Activated B cell treated with CpG ODN at 0.5 μM for 24 hours (primary cell): Measurements from ENCODE around the gene NDUFA8. TPM values are rescaled to one million over a fixed set of nuclear protein-coding genes. Genes with fewer than 3 reads are reported as not detected.

ENCODE experiments used
- ATAC-seq: fragments of 200-7000 bp; cut with Tn5 transposase; one replicate; pipeline ENCODE4 v1.10.0; 2021; ENCODE audit warnings: low read depth, mild to moderate bottlenecking, moderate library complexity
- CTCF ChIA-PET: fragments of 350-600 bp; sonication (Branson Sonifier 250); formaldehyde crosslinking; loops from one replicate; lab custom pipeline; 2021; ENCODE audit warnings: antibody characterized with exemption; lab: Charles Lee
- POLR2A ChIA-PET: fragments of 350-600 bp; sonication (Branson Sonifier 250); formaldehyde crosslinking; loops from one replicate; lab custom pipeline; 2021; ENCODE audit warnings: antibody characterized with exemption; lab: Charles Lee
- DNase-seq: peaks from one replicate; pipeline ENCODE4 v3.0.0; 2022
- H3K27ac Mint-ChIP-seq: one replicate; pipeline ENCODE4 v1.8.0; 2020; ENCODE audit warnings: mixed read lengths
- H3K27me3 Mint-ChIP-seq: one replicate; pipeline ENCODE4 v1.8.0; 2021; ENCODE audit warnings: mixed read lengths
- H3K36me3 Mint-ChIP-seq: one replicate; pipeline ENCODE4 v1.8.0; 2021; ENCODE audit warnings: low read depth, mixed read lengths
- H3K4me1 Mint-ChIP-seq: one replicate; pipeline ENCODE4 v1.8.0; 2021; ENCODE audit warnings: mixed read lengths
- H3K4me3 Mint-ChIP-seq: one replicate; pipeline ENCODE4 v1.8.0; 2020; ENCODE audit warnings: mild to moderate bottlenecking, mixed read lengths
- H3K9me3 Mint-ChIP-seq: one replicate; pipeline ENCODE4 v1.8.0; 2020; ENCODE audit warnings: mixed read lengths
- intact Hi-C: fragments of 100-400 bp; cut with micrococcal nuclease; formaldehyde crosslinking; loops from one replicate; pipeline ENCODE4 v1.15.1; 2024
- total RNA-seq: library from RNA; stranded (reverse); gene quantifications from 2 replicates; pipeline ENCODE4 v1.2.3, GENCODE V29; 2022
- TF ChIP-seq, protein P1 (sequence below): fragments of 200-600 bp; IDR thresholded peaks from one replicate; pipeline ENCODE4 v1.8.0; 2022; ENCODE audit warnings: antibody characterized with exemption, mild to moderate bottlenecking

The NDUFA8 gene
- total RNA-seq, 1 donor from 2014 or later, result 21.2 TPM

DNA sequence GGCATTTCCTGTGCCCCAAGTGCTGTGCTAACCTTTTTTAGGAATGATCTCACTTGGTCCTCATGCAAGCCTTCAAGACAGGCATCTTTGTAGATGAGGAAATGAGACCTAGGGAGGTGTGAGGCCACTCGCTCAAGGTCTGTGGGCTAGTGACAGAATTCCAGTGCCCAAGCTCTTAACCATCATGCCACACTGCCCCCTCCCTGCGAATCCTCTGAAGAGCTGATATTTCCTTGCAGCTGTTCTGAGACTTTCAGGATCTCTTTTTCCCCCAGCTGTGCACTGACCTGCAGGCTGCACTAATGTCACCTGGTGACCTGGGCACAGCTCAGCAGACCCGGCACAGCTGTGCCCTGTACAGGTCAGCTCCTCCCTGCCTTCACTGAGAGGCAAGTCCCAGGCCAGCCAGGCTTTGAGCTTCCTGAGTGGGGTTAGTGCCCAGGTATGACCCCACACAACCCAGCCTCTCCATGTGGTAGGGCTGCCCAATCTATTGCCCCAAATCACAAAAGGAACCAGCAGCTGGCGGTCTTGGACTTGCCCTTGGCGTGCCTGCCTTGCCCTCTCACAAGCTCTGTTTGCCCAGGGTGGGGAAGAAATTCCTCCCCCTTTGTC is 32.8 kb upstream of the NDUFA8 start:
- H3K9me3 Mint-ChIP-seq, result no peaks in the 10 kb centered on the region
- no peak overlapping the region for H3K27ac Mint-ChIP-seq
- peaks cover 14% of the 10 kb centered on the region for H3K27me3 Mint-ChIP-seq
- H3K36me3 Mint-ChIP-seq, result no peaks in the 10 kb centered on the region
- intact Hi-C loops, result no loop called here
- ATAC-seq, result no peak
- TF ChIP-seq, protein P1, sequence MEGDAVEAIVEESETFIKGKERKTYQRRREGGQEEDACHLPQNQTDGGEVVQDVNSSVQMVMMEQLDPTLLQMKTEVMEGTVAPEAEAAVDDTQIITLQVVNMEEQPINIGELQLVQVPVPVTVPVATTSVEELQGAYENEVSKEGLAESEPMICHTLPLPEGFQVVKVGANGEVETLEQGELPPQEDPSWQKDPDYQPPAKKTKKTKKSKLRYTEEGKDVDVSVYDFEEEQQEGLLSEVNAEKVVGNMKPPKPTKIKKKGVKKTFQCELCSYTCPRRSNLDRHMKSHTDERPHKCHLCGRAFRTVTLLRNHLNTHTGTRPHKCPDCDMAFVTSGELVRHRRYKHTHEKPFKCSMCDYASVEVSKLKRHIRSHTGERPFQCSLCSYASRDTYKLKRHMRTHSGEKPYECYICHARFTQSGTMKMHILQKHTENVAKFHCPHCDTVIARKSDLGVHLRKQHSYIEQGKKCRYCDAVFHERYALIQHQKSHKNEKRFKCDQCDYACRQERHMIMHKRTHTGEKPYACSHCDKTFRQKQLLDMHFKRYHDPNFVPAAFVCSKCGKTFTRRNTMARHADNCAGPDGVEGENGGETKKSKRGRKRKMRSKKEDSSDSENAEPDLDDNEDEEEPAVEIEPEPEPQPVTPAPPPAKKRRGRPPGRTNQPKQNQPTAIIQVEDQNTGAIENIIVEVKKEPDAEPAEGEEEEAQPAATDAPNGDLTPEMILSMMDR, result no peak
- H3K4me3 Mint-ChIP-seq, result no peak overlapping the region
- ChIA-PET POLR2A (interaction anchor here (0.8 kb wide), 1 partner anchor 11 kb away, joined by 4 read pairs; no protein-coding TSS in a partner anchor), CTCF (no interaction called here)
- DNase-seq, result no peak
- H3K4me1 Mint-ChIP-seq, result no peaks in the 10 kb centered on the region

DNA sequence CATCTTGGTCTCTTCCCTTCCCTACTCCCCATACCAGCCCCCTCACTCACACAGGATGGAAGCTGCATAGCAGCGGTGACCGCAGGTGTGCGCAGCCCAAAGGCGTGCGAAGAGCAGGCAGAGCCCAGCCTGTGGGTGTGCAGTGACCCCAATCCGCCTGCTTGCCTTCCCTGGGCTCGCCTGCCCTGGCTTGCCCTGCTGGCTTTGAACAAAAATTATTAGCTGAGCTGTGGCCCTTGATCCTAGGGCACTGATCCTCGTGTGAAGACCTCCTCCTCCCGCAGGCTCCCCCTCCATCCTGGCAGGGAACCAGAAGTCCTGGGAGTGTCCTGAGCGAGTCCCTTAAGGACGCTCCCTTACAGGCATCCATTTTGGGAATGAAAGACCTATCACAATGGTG is 32.0 kb upstream of the NDUFA8 start:
- ChIA-PET CTCF (no interaction called here), POLR2A (no interaction called here)
- TF ChIP-seq, protein P1, result no peak
- H3K4me1 Mint-ChIP-seq, result no peaks in the 10 kb centered on the region
- no peaks in the 10 kb centered on the region for H3K36me3 Mint-ChIP-seq
- DNase-seq (no peak), ATAC-seq (no peak)
- H3K4me3 Mint-ChIP-seq, result no peak overlapping the region
- H3K27ac Mint-ChIP-seq, result no peak overlapping the region
- peaks cover 8% of the 10 kb centered on the region for H3K27me3 Mint-ChIP-seq
- intact Hi-C loops, result no loop called here
- H3K9me3 Mint-ChIP-seq, result no peaks in the 10 kb centered on the region

DNA sequence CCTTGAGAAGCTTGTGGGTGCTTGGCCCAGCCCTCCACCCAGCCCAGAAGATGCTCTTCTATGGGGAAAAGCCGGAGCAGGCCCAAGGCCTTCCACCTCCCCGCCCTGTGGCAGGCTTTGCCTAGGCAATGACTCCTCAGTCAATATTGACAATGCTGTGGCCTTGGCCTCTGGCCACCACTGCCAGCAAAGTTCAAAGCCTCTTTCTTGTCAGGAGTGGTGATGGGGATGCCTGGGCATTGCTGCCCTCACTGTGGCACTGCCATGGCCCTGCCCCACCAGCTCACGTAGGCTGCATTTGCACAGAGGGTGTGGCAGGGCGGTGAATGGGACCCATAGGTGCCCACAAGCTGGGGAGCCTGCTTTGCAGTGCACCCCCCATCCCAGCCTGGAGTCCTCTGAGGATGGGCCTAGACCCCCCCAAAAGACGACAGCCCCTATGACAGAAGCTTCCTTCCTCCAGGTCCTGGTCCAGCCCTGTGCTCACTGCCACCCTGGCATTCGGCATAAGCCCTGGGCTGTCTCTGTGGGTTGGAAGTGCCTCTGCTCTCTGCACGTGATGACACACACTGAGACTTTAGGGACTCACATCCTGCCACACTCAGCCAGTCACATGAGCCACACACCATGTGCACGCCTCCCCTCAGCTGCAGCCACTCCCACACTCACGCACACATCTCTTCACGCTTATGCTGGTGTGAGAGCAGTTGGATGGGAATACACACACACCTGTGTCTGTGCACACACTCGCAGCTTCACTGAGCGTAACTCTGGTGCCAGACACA is 31.2 kb upstream of the NDUFA8 start:
- Mint-ChIP-seq H3K4me1 (no peaks in the 10 kb centered on the region), H3K4me3 (no peak overlapping the region), H3K9me3 (no peaks in the 10 kb centered on the region), H3K36me3 (no peaks in the 10 kb centered on the region), H3K27ac (no peak overlapping the region), H3K27me3 (peaks cover 8% of the 10 kb centered on the region)
- intact Hi-C loops, result no loop called here
- ChIA-PET POLR2A (no interaction called here), CTCF (no interaction called here)
- ATAC-seq (no peak), DNase-seq (no peak)
- TF ChIP-seq, protein P1, result no peak

DNA sequence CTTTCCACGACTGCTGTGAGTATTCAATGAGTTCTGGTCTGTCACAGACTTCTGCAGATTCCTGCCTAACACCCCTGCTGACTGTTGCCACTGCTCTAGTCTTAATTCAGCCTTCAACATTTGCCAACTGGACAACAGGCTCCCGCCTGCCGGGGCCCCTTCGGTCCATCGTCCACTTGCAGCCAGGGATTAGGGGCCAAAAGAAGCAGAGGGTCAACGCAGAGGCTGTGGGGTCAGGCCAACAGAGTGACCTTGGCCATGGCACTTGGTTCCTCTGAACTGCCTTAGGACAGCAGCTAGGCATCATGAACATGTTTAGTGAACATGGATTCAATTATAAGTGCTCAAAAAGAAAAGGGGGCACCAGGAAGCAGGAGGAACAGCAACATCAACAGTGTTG is 28.8 kb upstream of the NDUFA8 start:
- POLR2A ChIA-PET, result no interaction called here
- Mint-ChIP-seq H3K4me1 (no peaks in the 10 kb centered on the region), H3K27ac (no peak overlapping the region), H3K36me3 (no peaks in the 10 kb centered on the region), H3K4me3 (no peak overlapping the region), H3K27me3 (no peaks in the 10 kb centered on the region), H3K9me3 (no peaks in the 10 kb centered on the region)
- TF ChIP-seq, protein P1, result no peak
- intact Hi-C loops, result no loop called here
- ATAC-seq, result no peak
- DNase-seq, result no peak
- CTCF ChIA-PET, result no interaction called here

DNA sequence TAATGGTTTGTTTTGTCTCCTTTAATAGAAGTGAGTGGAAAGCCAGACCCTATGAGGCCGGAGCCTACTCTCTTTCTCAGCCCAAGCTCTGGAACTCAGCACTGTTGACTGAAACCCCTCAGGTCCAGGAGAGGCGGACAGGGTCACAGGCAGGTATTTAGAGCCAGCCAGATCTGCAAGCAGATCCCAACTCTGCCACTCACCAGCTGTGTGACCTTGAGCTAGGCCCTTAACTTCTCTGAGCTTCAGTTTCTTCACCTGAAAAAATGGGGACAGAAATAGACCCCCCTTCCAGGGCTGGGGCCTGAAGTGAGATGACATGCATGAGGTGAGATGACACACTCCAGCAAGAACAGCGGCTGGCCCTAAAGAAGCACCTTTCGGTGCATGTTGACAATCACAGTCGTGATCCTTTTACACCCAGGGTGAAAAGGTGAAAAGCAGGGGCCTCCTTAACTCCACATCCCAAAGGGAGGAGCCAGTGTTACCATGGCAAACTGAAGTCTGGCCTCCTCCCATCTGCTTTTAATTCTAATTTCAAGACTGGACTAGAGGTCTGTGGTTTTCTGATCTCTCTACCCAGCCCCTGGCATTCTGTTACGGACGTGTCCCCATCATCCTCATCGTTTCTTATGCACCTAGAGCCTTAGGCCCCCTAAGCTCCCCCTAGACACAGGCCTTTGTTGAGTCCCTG is 27.3 kb upstream of the NDUFA8 start:
- no peaks in the 10 kb centered on the region for H3K4me1 Mint-ChIP-seq
- no peak overlapping the region for H3K4me3 Mint-ChIP-seq
- H3K27me3 Mint-ChIP-seq, result peaks cover 3% of the 10 kb centered on the region
- intact Hi-C loops, result no loop called here
- H3K36me3 Mint-ChIP-seq, result no peaks in the 10 kb centered on the region
- no peaks in the 10 kb centered on the region for H3K9me3 Mint-ChIP-seq
- POLR2A ChIA-PET, result no interaction called here
- no peak for ATAC-seq
- no peak for DNase-seq
- H3K27ac Mint-ChIP-seq, result no peak overlapping the region
- TF ChIP-seq, protein P1, result no peak
- CTCF ChIA-PET, result no interaction called here
